ENCODE results near the gene CCDC181.

The CCDC181 gene

GRCh38 chr1:169427081-169427641, at the start of gene CCDC181:
Gene CCDC181 (minus strand): TSS chr1:169427474. CDS start chr1:169424927, 2,547 bp downstream.
- TF ChIP-seq REST (IDR thresholded peaks at IDR 0.05; ENCODE audit: low read depth) (no peak), FOXM1 (IDR thresholded peaks at IDR 0.05; ENCODE audit: borderline replicate concordance, low read depth) (no peak), CEBPB (IDR thresholded peaks at IDR 0.05) (no peak), RAD21 (IDR thresholded peaks at IDR 0.05; ENCODE audit: low read depth) (no peak), ZBTB7A (IDR thresholded peaks at IDR 0.05; ENCODE audit: low read depth) (no peak), TAF1 (IDR thresholded peaks at IDR 0.05; ENCODE audit: low read depth) (no peak), NFIC (IDR thresholded peaks at IDR 0.05) (no peak), TCF12 (IDR thresholded peaks at IDR 0.05; ENCODE audit: low read depth) (no peak), YY1 (IDR thresholded peaks at IDR 0.05; ENCODE audit: low read depth) (no peak), CREB1 (IDR thresholded peaks at IDR 0.05; ENCODE audit: low read depth) (no peak), TEAD4 (IDR thresholded peaks at IDR 0.05) (no peak), MAX (IDR thresholded peaks at IDR 0.05) (no peak), EP300 (IDR thresholded peaks at IDR 0.05; ENCODE audit: borderline replicate concordance) (no peak)
- TF ChIP-seq, protein P1, sequence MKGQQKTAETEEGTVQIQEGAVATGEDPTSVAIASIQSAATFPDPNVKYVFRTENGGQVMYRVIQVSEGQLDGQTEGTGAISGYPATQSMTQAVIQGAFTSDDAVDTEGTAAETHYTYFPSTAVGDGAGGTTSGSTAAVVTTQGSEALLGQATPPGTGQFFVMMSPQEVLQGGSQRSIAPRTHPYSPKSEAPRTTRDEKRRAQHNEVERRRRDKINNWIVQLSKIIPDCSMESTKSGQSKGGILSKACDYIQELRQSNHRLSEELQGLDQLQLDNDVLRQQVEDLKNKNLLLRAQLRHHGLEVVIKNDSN (IDR thresholded peaks at IDR 0.05) = no peak

- TF ChIP-seq CREB1 (IDR thresholded peaks at IDR 0.05; ENCODE audit: low read depth) (no peak), REST (IDR thresholded peaks at IDR 0.05; ENCODE audit: low read depth) (no peak), TAF1 (IDR thresholded peaks at IDR 0.05; ENCODE audit: low read depth) (no peak), YY1 (IDR thresholded peaks at IDR 0.05; ENCODE audit: low read depth) (no peak), RAD21 (IDR thresholded peaks at IDR 0.05; ENCODE audit: low read depth) (no peak), EGR1 (IDR thresholded peaks at IDR 0.05) (no peak), EP300 (IDR thresholded peaks at IDR 0.05; ENCODE audit: borderline replicate concordance) (no peak), MAX (IDR thresholded peaks at IDR 0.05) (no peak), ZBTB7A (IDR thresholded peaks at IDR 0.05; ENCODE audit: low read depth) (no peak)
- TF ChIP-seq, protein P1 (IDR thresholded peaks at IDR 0.05) = no peak
These were observed 48.6 kb upstream of the CCDC181 start for GRCh38 chr1:169475806-169476387.

GRCh38 chr1:169474302-169474995, 47.2 kb upstream of the CCDC181 start:
- TF ChIP-seq EGR1 (IDR thresholded peaks at IDR 0.05) (no peak), CEBPB (IDR thresholded peaks at IDR 0.05) (no peak), EP300 (IDR thresholded peaks at IDR 0.05; ENCODE audit: borderline replicate concordance) (no peak), YY1 (IDR thresholded peaks at IDR 0.05; ENCODE audit: low read depth) (no peak), RAD21 (IDR thresholded peaks at IDR 0.05; ENCODE audit: low read depth) (no peak), MAX (IDR thresholded peaks at IDR 0.05) (no peak), NFIC (IDR thresholded peaks at IDR 0.05) (no peak), CREB1 (IDR thresholded peaks at IDR 0.05; ENCODE audit: low read depth) (no peak), ZBTB7A (IDR thresholded peaks at IDR 0.05; ENCODE audit: low read depth) (no peak), TAF1 (IDR thresholded peaks at IDR 0.05; ENCODE audit: low read depth) (no peak), TCF12 (IDR thresholded peaks at IDR 0.05; ENCODE audit: low read depth) (no peak), REST (IDR thresholded peaks at IDR 0.05; ENCODE audit: low read depth) (no peak), FOXM1 (IDR thresholded peaks at IDR 0.05; ENCODE audit: borderline replicate concordance, low read depth) (no peak), TEAD4 (IDR thresholded peaks at IDR 0.05) (no peak)
- TF ChIP-seq, protein P1 (IDR thresholded peaks at IDR 0.05) = no peak

All from Ishikawa (cell line).